ENCODE results near the gene FCER1G. TPM values are rescaled to one million over a fixed set of nuclear protein-coding genes. Genes with fewer than 3 reads are reported as not detected.

The FCER1G gene
- total and polyA plus RNA-seq, 2 donors (not counting 3 experiments of a cell fraction or from before 2014, with no cell fraction given) = 1.1 to 1.6 TPM

DNA sequence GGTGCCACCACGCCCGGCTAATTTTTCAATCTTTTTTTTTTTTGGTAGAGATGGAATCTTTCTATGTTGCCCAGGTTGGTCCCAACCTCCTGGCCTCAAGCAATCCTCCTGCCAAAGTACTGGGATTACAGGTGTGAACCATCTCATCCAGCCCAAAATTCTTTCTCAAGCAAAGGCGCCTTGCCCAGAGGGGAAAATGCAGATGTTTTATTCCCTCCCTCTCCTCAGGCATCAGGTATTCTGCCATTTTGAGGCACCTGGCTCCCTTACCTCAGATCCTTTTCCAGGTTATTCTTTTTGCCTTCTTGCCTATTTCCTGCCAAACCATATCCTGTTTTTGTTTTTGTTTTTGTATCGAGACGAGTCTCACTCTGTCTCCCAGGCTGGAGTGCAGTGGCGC lies 26.7 kb upstream of the FCER1G start:
- Histone ChIP-seq H2AFZ (ENCODE audit: low read depth, low read length) (no peak overlapping the region), H3K27me3 (ENCODE audit: control insufficient read depth in 2 of 2, insufficient read depth in 2 of 2, low read length in 2 of 2) (no peaks in the 10 kb centered on the region), H3K79me2 (ENCODE audit: control insufficient read depth, insufficient read depth, low read length) (no peaks in the 10 kb centered on the region), H3K9ac (replicated peaks; ENCODE audit: extremely low read depth, insufficient read depth, low read length) (no peak overlapping the region), H3K9me3 (replicated peaks; ENCODE audit: control insufficient read depth, insufficient read depth, low read length) (no peaks in the 10 kb centered on the region), H3K27ac (ENCODE audit: insufficient read depth, low read depth, low read length) (no peak overlapping the region), H3K9me1 (replicated peaks; ENCODE audit: control insufficient read depth, extremely low read depth, insufficient read depth, low read length) (no peaks in the 10 kb centered on the region), H3K4me2 (ENCODE audit: insufficient read depth, low read length) (no peak overlapping the region), H3K4me1 (ENCODE audit: control insufficient read depth, extremely low read depth, insufficient read depth, low read length) (peaks cover 28% of the 10 kb centered on the region), H3K36me3 (ENCODE audit: control insufficient read depth in 2 of 2, extremely low read depth in 1 of 2, insufficient read depth in 2 of 2, low read length in 2 of 2) (peaks cover 2 to 3% of the 10 kb centered on the region in 2 experiments), H3K4me3 (replicated peaks in 1 of 3; ENCODE audit: insufficient read depth in 1 of 3, low read depth in 1 of 3, low read length in 3 of 3) (no peak overlapping the region), H4K20me1 (replicated peaks; ENCODE audit: control insufficient read depth, extremely low read depth, insufficient read depth, low read length) (no peaks in the 10 kb centered on the region)
- CTCF ChIA-PET = no interaction called here
- POLR2A ChIA-PET = no interaction called here
- BruUV-seq (replicated peaks) = no TSS peak
- DNase-seq (ENCODE audit: low read depth, low spot score) = no peak
- FAIRE-seq = peak; percentile 43
- intact Hi-C loops (cut with micrococcal nuclease) = loop anchor here (1.0 kb wide), 1 partner anchor 22 kb away; the partner anchor contains the start of gene PPOX
- TF ChIP-seq POLR2AphosphoS5 (IDR thresholded peaks at IDR 0.05; ENCODE audit: insufficient read depth, low read depth, low read length) (no peak), FOS (IDR thresholded peaks at IDR 0.05; ENCODE audit: borderline replicate concordance, insufficient read depth, low read length) (no peak), POLR2A (IDR thresholded peaks at IDR 0.05; ENCODE audit: low read depth, low read length) (no peak), EZH2 (IDR thresholded peaks at IDR 0.05; ENCODE audit: borderline replicate concordance, low read depth, low read length, severe bottlenecking) (no peak), MYC (IDR thresholded peaks at IDR 0.05; ENCODE audit: low read depth, low read length) (no peak), GATA2 (IDR thresholded peaks at IDR 0.05; ENCODE audit: insufficient read depth, insufficient read length, low read depth, low read length) (no peak), JUN (IDR thresholded peaks at IDR 0.05; ENCODE audit: borderline replicate concordance, insufficient read depth, insufficient read length, low read depth) (no peak)
- TF ChIP-seq, protein P1, sequence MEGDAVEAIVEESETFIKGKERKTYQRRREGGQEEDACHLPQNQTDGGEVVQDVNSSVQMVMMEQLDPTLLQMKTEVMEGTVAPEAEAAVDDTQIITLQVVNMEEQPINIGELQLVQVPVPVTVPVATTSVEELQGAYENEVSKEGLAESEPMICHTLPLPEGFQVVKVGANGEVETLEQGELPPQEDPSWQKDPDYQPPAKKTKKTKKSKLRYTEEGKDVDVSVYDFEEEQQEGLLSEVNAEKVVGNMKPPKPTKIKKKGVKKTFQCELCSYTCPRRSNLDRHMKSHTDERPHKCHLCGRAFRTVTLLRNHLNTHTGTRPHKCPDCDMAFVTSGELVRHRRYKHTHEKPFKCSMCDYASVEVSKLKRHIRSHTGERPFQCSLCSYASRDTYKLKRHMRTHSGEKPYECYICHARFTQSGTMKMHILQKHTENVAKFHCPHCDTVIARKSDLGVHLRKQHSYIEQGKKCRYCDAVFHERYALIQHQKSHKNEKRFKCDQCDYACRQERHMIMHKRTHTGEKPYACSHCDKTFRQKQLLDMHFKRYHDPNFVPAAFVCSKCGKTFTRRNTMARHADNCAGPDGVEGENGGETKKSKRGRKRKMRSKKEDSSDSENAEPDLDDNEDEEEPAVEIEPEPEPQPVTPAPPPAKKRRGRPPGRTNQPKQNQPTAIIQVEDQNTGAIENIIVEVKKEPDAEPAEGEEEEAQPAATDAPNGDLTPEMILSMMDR (IDR thresholded peaks at IDR 0.05; ENCODE audit: extremely low read depth in 1 of 2, insufficient read depth in 1 of 2, low read depth in 1 of 2, low read length in 2 of 2) = no peak
- TF ChIP-seq, protein P2, sequence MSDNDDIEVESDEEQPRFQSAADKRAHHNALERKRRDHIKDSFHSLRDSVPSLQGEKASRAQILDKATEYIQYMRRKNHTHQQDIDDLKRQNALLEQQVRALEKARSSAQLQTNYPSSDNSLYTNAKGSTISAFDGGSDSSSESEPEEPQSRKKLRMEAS (IDR thresholded peaks at IDR 0.05; ENCODE audit: insufficient read depth, insufficient read length) = no peak
- dilution Hi-C loops (cut with MboI; ENCODE audit: extremely low pct_ligation_motif_present, low sequenced_read_pairs) = no loop called here

All from endothelial cell of umbilical vein (primary cell).